ENCODE data around the gene ESYT1.

The ESYT1 gene

GRCh38 chr12:56158926-56159461, 30.9 kb downstream of the ESYT1 start:
- TF ChIP-seq REST (IDR thresholded peaks at IDR 0.05; ENCODE audit: insufficient read depth in 1 of 2, low read depth in 2 of 2, low read length in 2 of 2) (no peak), SIN3A (IDR thresholded peaks at IDR 0.05; ENCODE audit: borderline replicate concordance, insufficient read depth, low read length) (no peak), POLR2AphosphoS5 (IDR thresholded peaks at IDR 0.05; ENCODE audit: low read depth, low read length) (no peak; the same call in 1 of the 2 replicates), TAF1 (IDR thresholded peaks at IDR 0.05; ENCODE audit: borderline replicate concordance, insufficient read depth, low read length) (no peak), FOXP2 (optimal IDR thresholded peaks at IDR 0.05; ENCODE audit: borderline replicate concordance, extremely low read depth, extremely low read length, insufficient read depth) (no peak)

GRCh38 chr12:56159482-56160192, 31.6 kb downstream of the ESYT1 start:
- TF ChIP-seq TAF1 (IDR thresholded peaks at IDR 0.05; ENCODE audit: borderline replicate concordance, insufficient read depth, low read length) (no peak), POLR2AphosphoS5 (IDR thresholded peaks at IDR 0.05; ENCODE audit: low read depth, low read length) (peak; percentile 7; the same call in 1 of the 2 replicates)

GRCh38 chr12:56160193-56160763, 32.2 kb downstream of the ESYT1 start:
- TF ChIP-seq POLR2AphosphoS5 (IDR thresholded peaks at IDR 0.05; ENCODE audit: low read depth, low read length) = peak; percentile 50; the same call in 1 of the 2 replicates
- TF ChIP-seq FOXP2 (optimal IDR thresholded peaks at IDR 0.05; ENCODE audit: borderline replicate concordance, extremely low read depth, extremely low read length, insufficient read depth) = no peak

GRCh38 chr12:56160894-56161689, 33.0 kb downstream of the ESYT1 start:
- TF ChIP-seq TAF1 (IDR thresholded peaks at IDR 0.05; ENCODE audit: borderline replicate concordance, insufficient read depth, low read length) = no peak
- no peak for TF ChIP-seq POLR2AphosphoS5 (IDR thresholded peaks at IDR 0.05; ENCODE audit: low read depth, low read length)
- TF ChIP-seq REST (IDR thresholded peaks at IDR 0.05; ENCODE audit: insufficient read depth in 1 of 2, low read depth in 2 of 2, low read length in 2 of 2) = no peak
- TF ChIP-seq FOXP2 (optimal IDR thresholded peaks at IDR 0.05; ENCODE audit: borderline replicate concordance, extremely low read depth, extremely low read length, insufficient read depth) = no peak
- no peak for TF ChIP-seq SIN3A (IDR thresholded peaks at IDR 0.05; ENCODE audit: borderline replicate concordance, insufficient read depth, low read length)

- TF ChIP-seq SIN3A (IDR thresholded peaks at IDR 0.05; ENCODE audit: borderline replicate concordance, insufficient read depth, low read length) (no peak), FOXP2 (optimal IDR thresholded peaks at IDR 0.05; ENCODE audit: borderline replicate concordance, extremely low read depth, extremely low read length, insufficient read depth) (no peak), REST (IDR thresholded peaks at IDR 0.05; ENCODE audit: insufficient read depth in 1 of 2, low read depth in 2 of 2, low read length in 2 of 2) (no peak), TAF1 (IDR thresholded peaks at IDR 0.05; ENCODE audit: borderline replicate concordance, insufficient read depth, low read length) (no peak), POLR2AphosphoS5 (IDR thresholded peaks at IDR 0.05; ENCODE audit: low read depth, low read length) (no peak)
These were observed 33.8 kb downstream of the ESYT1 start for GRCh38 chr12:56161690-56162351.

Measured in PFSK-1 (cell line).